ENCODE measurements around the gene DRD4. TPM values are rescaled to one million over a fixed set of nuclear protein-coding genes. Genes with fewer than 3 reads are reported as not detected.

Gene DRD4
- total RNA-seq, 2 donors from 2014 or later = 0.69 to 0.79 TPM

DNA sequence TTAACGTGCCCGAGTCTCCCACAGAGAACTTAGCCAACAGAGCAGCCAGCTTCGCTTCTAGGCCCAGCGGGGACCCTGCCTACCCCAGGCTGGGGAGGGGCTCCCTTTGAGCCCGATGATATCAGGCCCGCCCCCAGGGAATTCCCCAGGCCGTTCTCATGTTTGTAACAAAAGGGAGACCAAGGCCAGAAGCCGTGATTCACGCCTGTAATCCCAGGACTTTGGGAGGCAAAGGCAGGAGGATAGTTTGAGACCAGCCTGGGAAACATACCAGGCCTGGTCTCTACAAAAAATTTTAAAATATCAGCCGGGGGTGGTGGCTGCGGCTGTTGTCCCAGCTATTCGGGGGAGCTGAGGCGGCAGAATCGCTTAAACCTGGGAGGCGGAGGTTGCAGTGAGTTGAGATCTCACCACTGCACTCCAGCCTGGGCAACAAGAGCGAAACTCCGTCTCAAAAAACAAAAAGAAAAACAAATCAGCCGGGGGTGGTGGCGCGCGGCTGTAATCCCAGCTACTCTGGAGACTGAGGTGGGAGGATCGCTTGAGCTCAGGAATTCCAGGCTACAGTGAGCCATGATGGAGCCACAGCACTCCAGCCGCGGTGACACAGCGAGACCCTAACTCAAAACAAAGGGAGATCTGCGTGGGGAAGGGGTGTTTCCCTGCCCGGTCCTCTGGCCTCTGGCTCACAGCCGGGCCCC is 1.7 kb downstream of the DRD4 start:
- intact Hi-C loops (cut with DNase I) = no loop called here
- H3K9me3 ChIP-seq = no peaks in the 10 kb centered on the region
- DNase-seq = no peak
- H3K36me3 ChIP-seq = no peaks in the 10 kb centered on the region
- no peak overlapping the region for H3K9ac ChIP-seq (ENCODE audit: low read depth in 2 of 2, low read length in 2 of 2)
- H3K4me1 ChIP-seq = no peaks in the 10 kb centered on the region
- H3K27me3 ChIP-seq = peaks cover 23% of the 10 kb centered on the region
- no peak overlapping the region for H3K4me3 ChIP-seq
- H3K27ac ChIP-seq = no peak overlapping the region
- TF ChIP-seq, protein P1, sequence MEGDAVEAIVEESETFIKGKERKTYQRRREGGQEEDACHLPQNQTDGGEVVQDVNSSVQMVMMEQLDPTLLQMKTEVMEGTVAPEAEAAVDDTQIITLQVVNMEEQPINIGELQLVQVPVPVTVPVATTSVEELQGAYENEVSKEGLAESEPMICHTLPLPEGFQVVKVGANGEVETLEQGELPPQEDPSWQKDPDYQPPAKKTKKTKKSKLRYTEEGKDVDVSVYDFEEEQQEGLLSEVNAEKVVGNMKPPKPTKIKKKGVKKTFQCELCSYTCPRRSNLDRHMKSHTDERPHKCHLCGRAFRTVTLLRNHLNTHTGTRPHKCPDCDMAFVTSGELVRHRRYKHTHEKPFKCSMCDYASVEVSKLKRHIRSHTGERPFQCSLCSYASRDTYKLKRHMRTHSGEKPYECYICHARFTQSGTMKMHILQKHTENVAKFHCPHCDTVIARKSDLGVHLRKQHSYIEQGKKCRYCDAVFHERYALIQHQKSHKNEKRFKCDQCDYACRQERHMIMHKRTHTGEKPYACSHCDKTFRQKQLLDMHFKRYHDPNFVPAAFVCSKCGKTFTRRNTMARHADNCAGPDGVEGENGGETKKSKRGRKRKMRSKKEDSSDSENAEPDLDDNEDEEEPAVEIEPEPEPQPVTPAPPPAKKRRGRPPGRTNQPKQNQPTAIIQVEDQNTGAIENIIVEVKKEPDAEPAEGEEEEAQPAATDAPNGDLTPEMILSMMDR (IDR thresholded peaks at IDR 0.05) = no peak

DNA sequence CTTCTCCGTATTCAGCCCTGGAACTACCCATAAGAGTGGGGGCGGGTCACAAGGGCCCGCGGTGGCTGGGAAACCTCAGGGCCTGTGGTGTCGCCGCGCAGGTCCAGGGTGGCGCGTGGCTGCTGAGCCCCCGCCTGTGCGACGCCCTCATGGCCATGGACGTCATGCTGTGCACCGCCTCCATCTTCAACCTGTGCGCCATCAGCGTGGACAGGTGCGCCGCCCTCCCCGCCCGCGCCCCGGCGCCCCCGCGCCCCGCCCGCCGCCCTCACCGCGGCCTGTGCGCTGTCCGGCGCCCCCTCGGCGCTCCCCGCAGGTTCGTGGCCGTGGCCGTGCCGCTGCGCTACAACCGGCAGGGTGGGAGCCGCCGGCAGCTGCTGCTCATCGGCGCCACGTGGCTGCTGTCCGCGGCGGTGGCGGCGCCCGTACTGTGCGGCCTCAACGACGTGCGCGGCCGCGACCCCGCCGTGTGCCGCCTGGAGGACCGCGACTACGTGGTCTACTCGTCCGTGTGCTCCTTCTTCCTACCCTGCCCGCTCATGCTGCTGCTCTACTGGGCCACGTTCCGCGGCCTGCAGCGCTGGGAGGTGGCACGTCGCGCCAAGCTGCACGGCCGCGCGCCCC is 2.4 kb downstream of the DRD4 start:
- H3K27me3 ChIP-seq = peaks cover 23% of the 10 kb centered on the region
- intact Hi-C loops (cut with DNase I) = no loop called here
- TF ChIP-seq, protein P1 (IDR thresholded peaks at IDR 0.05) = no peak
- H3K9me3 ChIP-seq = no peaks in the 10 kb centered on the region
- H3K4me3 ChIP-seq = no peak overlapping the region
- no peaks in the 10 kb centered on the region for H3K36me3 ChIP-seq
- H3K9ac ChIP-seq (ENCODE audit: low read depth in 2 of 2, low read length in 2 of 2) = no peak overlapping the region
- no peak for DNase-seq
- no peak overlapping the region for H3K27ac ChIP-seq
- H3K4me1 ChIP-seq = no peaks in the 10 kb centered on the region

DNA sequence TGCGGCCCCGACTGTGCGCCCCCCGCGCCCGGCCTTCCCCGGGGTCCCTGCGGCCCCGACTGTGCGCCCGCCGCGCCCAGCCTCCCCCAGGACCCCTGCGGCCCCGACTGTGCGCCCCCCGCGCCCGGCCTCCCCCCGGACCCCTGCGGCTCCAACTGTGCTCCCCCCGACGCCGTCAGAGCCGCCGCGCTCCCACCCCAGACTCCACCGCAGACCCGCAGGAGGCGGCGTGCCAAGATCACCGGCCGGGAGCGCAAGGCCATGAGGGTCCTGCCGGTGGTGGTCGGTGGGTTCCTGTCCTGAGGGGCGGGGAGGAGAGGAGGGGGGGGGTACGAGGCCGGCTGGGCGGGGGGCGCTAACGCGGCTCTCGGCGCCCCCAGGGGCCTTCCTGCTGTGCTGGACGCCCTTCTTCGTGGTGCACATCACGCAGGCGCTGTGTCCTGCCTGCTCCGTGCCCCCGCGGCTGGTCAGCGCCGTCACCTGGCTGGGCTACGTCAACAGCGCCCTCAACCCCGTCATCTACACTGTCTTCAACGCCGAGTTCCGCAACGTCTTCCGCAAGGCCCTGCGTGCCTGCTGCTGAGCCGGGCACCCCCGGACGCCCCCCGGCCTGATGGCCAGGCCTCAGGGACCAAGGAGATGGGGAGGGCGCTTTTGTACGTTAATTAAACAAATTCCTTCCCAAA is 3.1 kb downstream of the DRD4 start:
- no peak for DNase-seq
- H3K4me1 ChIP-seq = no peaks in the 10 kb centered on the region
- H3K9ac ChIP-seq (ENCODE audit: low read depth in 2 of 2, low read length in 2 of 2) = no peak overlapping the region

DNA sequence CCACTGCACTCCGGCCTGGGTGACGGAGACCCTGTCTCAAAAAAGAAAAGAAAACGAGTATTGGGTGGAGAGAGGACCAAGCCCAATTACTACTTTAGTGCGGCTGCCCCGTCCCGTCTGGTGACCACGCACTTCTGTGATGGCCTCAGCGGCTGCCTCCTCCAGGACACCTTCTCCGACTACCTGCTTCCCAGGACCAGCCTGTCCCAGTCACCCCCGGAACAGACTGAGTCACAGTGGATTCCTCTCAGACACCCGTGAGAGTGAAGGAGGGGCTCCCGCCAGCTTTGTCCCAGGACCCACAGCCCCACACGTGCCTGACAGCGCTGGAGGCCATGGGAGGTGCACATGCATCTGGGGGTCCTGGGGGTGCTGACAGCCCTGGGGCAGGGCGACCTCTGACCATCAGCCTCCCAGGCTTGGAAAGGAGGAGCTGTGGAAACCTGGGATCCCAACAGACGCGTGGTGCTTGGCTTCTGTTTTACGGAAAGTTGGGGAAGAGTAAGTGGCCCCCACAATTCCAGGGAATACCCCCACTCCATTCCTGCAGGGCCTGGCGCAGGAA is 4.8 kb downstream of the DRD4 start:
- Histone ChIP-seq H3K36me3 (no peaks in the 10 kb centered on the region), H3K4me3 (no peak overlapping the region), H3K27me3 (peaks cover 20% of the 10 kb centered on the region), H3K9me3 (no peaks in the 10 kb centered on the region), H3K9ac (ENCODE audit: low read depth in 2 of 2, low read length in 2 of 2) (no peak overlapping the region), H3K27ac (no peak overlapping the region), H3K4me1 (no peaks in the 10 kb centered on the region)
- no peak for DNase-seq
- intact Hi-C loops (cut with DNase I) = no loop called here
- TF ChIP-seq, protein P1 (IDR thresholded peaks at IDR 0.05) = no peak

More for the DNA sequence above, 3.1 kb downstream of the DRD4 start:
- Histone ChIP-seq H3K36me3 (no peaks in the 10 kb centered on the region), H3K27ac (no peak overlapping the region), H3K9me3 (no peaks in the 10 kb centered on the region), H3K4me3 (no peak overlapping the region), H3K27me3 (peaks cover 23% of the 10 kb centered on the region)
- TF ChIP-seq, protein P1 (IDR thresholded peaks at IDR 0.05) = no peak
- intact Hi-C loops (cut with DNase I) = no loop called here

DNA sequence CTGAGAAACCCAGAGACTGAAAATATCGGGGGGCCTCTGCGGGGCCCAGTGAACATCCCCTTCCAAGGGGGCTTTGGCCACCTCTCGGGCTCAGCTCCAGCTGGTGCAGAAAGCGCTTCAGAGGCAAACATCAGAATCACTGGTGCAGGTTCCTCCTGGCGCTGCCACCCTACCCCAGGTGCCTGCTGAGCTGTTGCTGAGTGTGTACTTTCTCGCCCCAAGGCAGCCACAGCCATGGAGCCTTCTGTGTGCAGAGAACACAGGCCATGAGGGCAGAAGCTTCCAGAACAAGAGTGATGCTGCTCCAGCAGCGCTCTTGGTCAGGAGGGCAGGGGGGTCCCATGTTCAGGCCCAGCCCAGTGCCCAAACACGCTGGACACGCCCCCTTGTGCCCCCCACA is 6.3 kb downstream of the DRD4 start:
- intact Hi-C loops (cut with DNase I) = no loop called here
- no peaks in the 10 kb centered on the region for H3K9me3 ChIP-seq
- H3K27me3 ChIP-seq = peaks cover 8% of the 10 kb centered on the region
- no peaks in the 10 kb centered on the region for H3K4me1 ChIP-seq
- no peak for DNase-seq
- no peak overlapping the region for H3K9ac ChIP-seq (ENCODE audit: low read depth in 2 of 2, low read length in 2 of 2)
- TF ChIP-seq, protein P1 (IDR thresholded peaks at IDR 0.05) = no peak
- H3K36me3 ChIP-seq = no peaks in the 10 kb centered on the region
- no peak overlapping the region for H3K4me3 ChIP-seq
- H3K27ac ChIP-seq = no peak overlapping the region
